OCI-M1 (cell line): ENCODE results near the gene TMEM198.

Experiments used
- DNase-seq: peaks from one replicate; lab custom pipeline; 2025; lab: John Stamatoyannopoulos, UW

TMEM198 gene

GRCh38 chr2:219578811-219579613, 35.2 kb downstream of the TMEM198 start:
- peak; percentile 44 for DNase-seq

GRCh38 chr2:219581346-219581745, 37.5 kb downstream of the TMEM198 start:
- no peak for DNase-seq

- no peak for DNase-seq
Measured at GRCh38 chr2:219591091-219591490, 47.3 kb downstream of the TMEM198 start.

- DNase-seq = no peak
Measured at GRCh38 chr2:219592736-219593135, 48.9 kb downstream of the TMEM198 start.

GRCh38 chr2:219593154-219593553, 49.3 kb downstream of the TMEM198 start:
- DNase-seq = no peak

GRCh38 chr2:219595256-219595655, 51.4 kb downstream of the TMEM198 start:
- DNase-seq = peak; percentile 88

- no peak for DNase-seq
Measured at GRCh38 chr2:219596954-219597551, 53.2 kb downstream of the TMEM198 start.

GRCh38 chr2:219597552-219598307, 53.9 kb downstream of the TMEM198 start, which contains the start of gene STK11IP:
Gene STK11IP, plus strand, starts transcription at chr2:219597857. Its CDS starts 263 bp downstream, at chr2:219598120.
- DNase-seq = peak; percentile 98

GRCh38 chr2:219598308-219599078, 54.7 kb downstream of the TMEM198 start:
- DNase-seq = peak; percentile 34
